IMR-90 (cell line): Measurements from ENCODE around the gene SPC25. TPM values are rescaled to one million over a fixed set of nuclear protein-coding genes. Genes with fewer than 3 reads are reported as not detected.

Source experiments
- ATAC-seq: fragments of 200-7000 bp; cut with Tn5 transposase; 2 replicates; pipeline ENCODE4 v1.9.1; 2020; ENCODE audit warnings: low read depth, mild to moderate bottlenecking, moderate library complexity
- BruUV-seq: library from RNA; stranded (reverse); fragments of 400-500 nt; replicated peaks from 2 replicates; lab custom pipeline; 2021; lab: Mats Ljungman, UMichigan
- CTCF ChIA-PET: fragments of 300-600 bp; formaldehyde crosslinking; extraction: SDS; loops from one replicate; lab custom pipeline; 2021; ENCODE audit warnings: antibody characterized with exemption; lab: Yijun Ruan, JAX
- POLR2A ChIA-PET: fragments of 300-600 bp; sonication (Branson Sonifier 250); formaldehyde crosslinking; loops from one replicate; lab custom pipeline; 2022; ENCODE audit warnings: antibody characterized with exemption; ENCODE audit not compliant: unreplicated experiment; lab: Charles Lee
- DNase-seq: peaks from one replicate; pipeline ENCODE4 v3.0.0; 2013
- H2AFZ ChIP-seq: replicated peaks from 2 replicates; pipeline ENCODE3; 2013; ENCODE audit warnings: low read length, mild to moderate bottlenecking; ENCODE audit not compliant: poor library complexity
- H2AK5ac ChIP-seq: 2 replicates; pipeline ENCODE4 v1.6.1; 2013; ENCODE audit warnings: low read depth, low read length, inconsistent platforms
- H2AK9ac ChIP-seq: replicated peaks from 2 replicates; pipeline ENCODE3; 2013; ENCODE audit warnings: mild to moderate bottlenecking, low read depth, low read length, moderate library complexity; ENCODE audit not compliant: poor library complexity
- H2BK120ac ChIP-seq: 2 replicates; pipeline ENCODE4 v1.6.1; 2013; ENCODE audit warnings: low read depth, low read length, inconsistent platforms
- H2BK15ac ChIP-seq: 3 replicates; pipeline ENCODE4 v1.6.1; 2013; ENCODE audit warnings: low read depth, low read length, inconsistent platforms
- H2BK20ac ChIP-seq: 2 replicates; pipeline ENCODE4 v1.6.1; 2013; ENCODE audit warnings: low read depth, mild to moderate bottlenecking, inconsistent platforms, low read length, moderate library complexity
- H2BK5ac ChIP-seq: 2 replicates; pipeline ENCODE4 v1.6.1; 2013; ENCODE audit warnings: mild to moderate bottlenecking, low read depth, low read length, inconsistent platforms; ENCODE audit not compliant: poor library complexity, severe bottlenecking
- H3K14ac ChIP-seq: replicated peaks from 2 replicates; pipeline ENCODE4 v1.6.1; 2013; ENCODE audit warnings: low read depth, low read length, inconsistent platforms
- H3K18ac ChIP-seq: 2 replicates; pipeline ENCODE4 v1.6.1; 2013; ENCODE audit warnings: low read depth, low read length, control low read depth
- H3K23ac ChIP-seq: 2 replicates; pipeline ENCODE4 v1.6.1; 2013; ENCODE audit warnings: low read depth, low read length, inconsistent platforms
- H3K27ac ChIP-seq: 2 replicates; pipeline ENCODE4 v1.5.1; 2013; ENCODE audit warnings: mild to moderate bottlenecking, control low read depth, low read length; ENCODE audit not compliant: insufficient read depth
- H3K27me3 ChIP-seq: 2 replicates; pipeline ENCODE4 v1.6.1; 2013; ENCODE audit warnings: low read length; ENCODE audit not compliant: control insufficient read depth, insufficient read depth
- H3K36me3 ChIP-seq: 2 replicates; pipeline ENCODE4 v1.6.1; 2013; ENCODE audit warnings: low read length, mixed read lengths; ENCODE audit not compliant: control insufficient read depth, insufficient read depth
- H3K4ac ChIP-seq: 2 replicates; pipeline ENCODE4 v1.6.1; 2013; ENCODE audit warnings: low read depth, low read length, inconsistent platforms
- H3K4me1 ChIP-seq: 2 replicates; pipeline ENCODE4 v1.6.1; 2013; ENCODE audit warnings: low read length, mixed read lengths; ENCODE audit not compliant: control insufficient read depth, insufficient read depth
- H3K4me2 ChIP-seq: 2 replicates; pipeline ENCODE4 v1.6.1; 2013; ENCODE audit warnings: low read depth, mild to moderate bottlenecking, control low read depth, low read length, moderate library complexity
- H3K4me3 ChIP-seq: 2 replicates; pipeline ENCODE4 v1.5.1; 2013; ENCODE audit warnings: low read depth, mild to moderate bottlenecking, control low read depth, low read length, moderate library complexity; ENCODE audit not compliant: insufficient read depth
- H3K56ac ChIP-seq: 2 replicates; pipeline ENCODE4 v1.6.1; 2013; ENCODE audit warnings: low read length, inconsistent platforms; ENCODE audit not compliant: insufficient read depth; ENCODE audit errors: extremely low read depth
- H3K79me1 ChIP-seq, 2 experiments: 2 replicates each; pipeline ENCODE4 v1.6.1; 2013; ENCODE audit warnings: low read length in 2 of 2, inconsistent platforms in 1 of 2, low read depth in 1 of 2
- H3K9ac ChIP-seq: 2 replicates; pipeline ENCODE4 v1.6.1; 2013; ENCODE audit warnings: low read depth, low read length, control low read depth
- H3K9me1 ChIP-seq: 2 replicates; pipeline ENCODE4 v1.6.1; 2013; ENCODE audit warnings: low read length, inconsistent platforms; ENCODE audit not compliant: insufficient read depth
- H3K9me3 ChIP-seq: 2 replicates; pipeline ENCODE4 v1.6.1; 2013; ENCODE audit warnings: low read length; ENCODE audit not compliant: control insufficient read depth, insufficient read depth
- H4K20me1 ChIP-seq: 2 replicates; pipeline ENCODE4 v1.6.1; 2013; ENCODE audit warnings: low read length, inconsistent platforms; ENCODE audit not compliant: insufficient read depth
- H4K5ac ChIP-seq: 2 replicates; pipeline ENCODE4 v1.6.1; 2013; ENCODE audit warnings: mild to moderate bottlenecking, low read depth, low read length, control low read depth
- H4K8ac ChIP-seq, 2 experiments: 2 replicates each; pipeline ENCODE4 v1.6.1; 2013; ENCODE audit warnings: low read depth in 2 of 2, low read length in 2 of 2, control low read depth in 1 of 2, inconsistent platforms in 1 of 2
- H4K91ac ChIP-seq: 2 replicates; pipeline ENCODE4 v1.6.1; 2013; ENCODE audit warnings: low read depth, low read length, inconsistent platforms; ENCODE audit not compliant: insufficient read depth
- BHLHE40 ChIP-seq: fragments of 150-350 bp; IDR thresholded peaks from 2 replicates; pipeline ENCODE4 v1.6.1; 2016; ENCODE audit warnings: mild to moderate bottlenecking, low read depth, low read length
- CEBPB ChIP-seq: IDR thresholded peaks from 2 replicates; pipeline ENCODE4 v1.6.1; 2012; ENCODE audit warnings: low read depth, low read length, improper control_type of control experiment
- CHD1 ChIP-seq: IDR thresholded peaks from 2 replicates; pipeline ENCODE4 v1.6.1; 2012; ENCODE audit warnings: low read depth, low read length, improper control_type of control experiment
- FOS ChIP-seq: fragments of 150-350 bp; IDR thresholded peaks from 2 replicates; pipeline ENCODE4 v1.6.1; 2016; ENCODE audit warnings: low read depth, low read length
- MAFK ChIP-seq: IDR thresholded peaks from 2 replicates; pipeline ENCODE4 v1.6.1; 2012; ENCODE audit warnings: low read depth, low read length, improper control_type of control experiment
- MXI1 ChIP-seq: IDR thresholded peaks from 2 replicates; pipeline ENCODE4 v1.6.1; 2012; ENCODE audit warnings: low read depth, mild to moderate bottlenecking, low read length, moderate library complexity, borderline replicate concordance
- NFE2L2 ChIP-seq: fragments of 150-350 bp; IDR thresholded peaks from 2 replicates; pipeline ENCODE4 v1.6.1; 2016; ENCODE audit warnings: low read depth, mild to moderate bottlenecking, low read length
- POLR2A ChIP-seq: IDR thresholded peaks from 2 replicates; pipeline ENCODE4 v1.6.1; 2012; ENCODE audit warnings: mild to moderate bottlenecking, low read depth, low read length
- RAD21 ChIP-seq: IDR thresholded peaks from 2 replicates; pipeline ENCODE4 v1.6.1; 2012; ENCODE audit warnings: low read length, improper control_type of control experiment
- RCOR1 ChIP-seq: IDR thresholded peaks from 2 replicates; pipeline ENCODE4 v1.6.1; 2012; ENCODE audit warnings: mild to moderate bottlenecking, low read length, improper control_type of control experiment; ENCODE audit not compliant: insufficient replicate concordance
- RFX5 ChIP-seq: IDR thresholded peaks from 2 replicates; pipeline ENCODE4 v1.8.0; 2012; ENCODE audit warnings: low read depth, mild to moderate bottlenecking, low read length, moderate library complexity
- SMC3 ChIP-seq: fragments of 150-350 bp; IDR thresholded peaks from 2 replicates; pipeline ENCODE4 v1.6.1; 2016; ENCODE audit warnings: low read depth, mild to moderate bottlenecking, antibody characterized with exemption, low read length, moderate library complexity
- WGBS, 2 experiments: methylation state at CpG; one replicate each; pipeline versions ENCODE4 v1.1.5 to v1.1.7; 2013; ENCODE audit warnings: missing lambda C conversion rate in 2 of 2; ENCODE audit not compliant: insufficient read length in 1 of 2; ENCODE audit errors: extremely low coverage in 2 of 2; 5-methylcytosine and 5-hydroxymethylcytosine counted together
- dilution Hi-C: fragments of 300-500 bp; cut with HindIII; formaldehyde crosslinking; loops from one replicate; pipeline ENCODE4 v1.14.3; 2018; ENCODE audit warnings: low sequenced_read_pairs; ENCODE audit not compliant: unreplicated experiment
- in situ Hi-C: fragments of 300-500 bp; cut with MboI; formaldehyde crosslinking; loops from 3 replicates; pipeline ENCODE4 v1.14.3; 2019; ENCODE audit warnings: low sequenced_read_pairs, inconsistent platforms, mixed read lengths
- intact Hi-C: fragments of 100-400 bp; cut with micrococcal nuclease; formaldehyde crosslinking; loops from 2 replicates; pipeline ENCODE4 v1.10.0; 2022
- polyA plus RNA-seq, 3 experiments: library from polyadenylated mRNA; depleted of rRNA; stranded (reverse); fragments of >200 nt; gene quantifications; 2 replicates each; pipeline ENCODE4 v1.2.3, GENCODE V29; 2012; ENCODE audit warnings: low replicate concordance in 1 of 3
- total RNA-seq: library from RNA; depleted of rRNA; stranded (reverse); fragments of >200 nt; gene quantifications from 2 replicates; pipeline ENCODE4 v1.2.3, GENCODE V29; 2012
- TF ChIP-seq, protein P1 (sequence below): conservative IDR thresholded peaks from 2 replicates; pipeline ENCODE4 v1.5.1; 2012; ENCODE audit warnings: mild to moderate bottlenecking, low read depth, low read length, improper control_type of control experiment
- TF ChIP-seq, protein P2 (sequence below): fragments of 150-350 bp; IDR thresholded peaks from 2 replicates; pipeline ENCODE4 v1.6.1; 2016; ENCODE audit warnings: low read depth, mild to moderate bottlenecking, low read length, moderate library complexity, borderline replicate concordance
- TF ChIP-seq, protein P3 (sequence below): fragments of 150-350 bp; IDR thresholded peaks from 2 replicates; pipeline ENCODE4 v1.6.1; 2017; ENCODE audit warnings: mild to moderate bottlenecking, antibody characterized with exemption, low read length, low read depth

SPC25 gene
- total and polyA plus RNA-seq, 2 of the 4 experiments (the other 2 are of a cell fraction) = 2.0 to 7.1 TPM

- Histone ChIP-seq H2AFZ (no peak overlapping the region), H2BK20ac (no peak overlapping the region), H3K36me3 (no peaks in the 10 kb centered on the region), H4K5ac (no peak overlapping the region), H3K4me1 (no peaks in the 10 kb centered on the region), H3K27me3 (peaks cover 11% of the 10 kb centered on the region), H3K4me2 (no peak overlapping the region), H2AK9ac (no peak overlapping the region), H2AK5ac (no peak overlapping the region), H3K23ac (no peak overlapping the region), H4K91ac (no peak overlapping the region), H3K4me3 (no peak overlapping the region), H3K27ac (no peak overlapping the region), H3K9me1 (no peaks in the 10 kb centered on the region), H4K20me1 (no peaks in the 10 kb centered on the region), H3K79me1 (no peaks in the 10 kb centered on the region), H2BK5ac (no peak overlapping the region), H3K18ac (no peak overlapping the region), H3K14ac (no peak overlapping the region), H2BK120ac (no peak overlapping the region), H4K8ac (no peak overlapping the region), H3K9me3 (no peaks in the 10 kb centered on the region), H3K9ac (no peak overlapping the region), H3K56ac (no peak overlapping the region), H2BK15ac (no peak overlapping the region), H3K4ac (no peak overlapping the region)
- BruUV-seq = no TSS peak
- intact Hi-C loops = loop anchor here (10.0 kb wide), 1 partner anchor 781 kb away; no protein-coding TSS in a partner anchor
- WGBS, 2 experiments = no CpG with 5 or more reads among the region's 3 CpGs
- dilution Hi-C loops = no loop called here
- ATAC-seq = no peak
- CTCF ChIA-PET = interaction anchor here (1.2 kb wide), 1 partner anchor 144 kb away, joined by 3 read pairs; no protein-coding TSS in a partner anchor
- DNase-seq = no peak
- in situ Hi-C loops = loop anchor here (5.0 kb wide), 2 partner anchors 138 to 568 kb away; no protein-coding TSS in a partner anchor
- POLR2A ChIA-PET = no interaction called here
- TF ChIP-seq RAD21 = no peak
- TF ChIP-seq, protein P1, sequence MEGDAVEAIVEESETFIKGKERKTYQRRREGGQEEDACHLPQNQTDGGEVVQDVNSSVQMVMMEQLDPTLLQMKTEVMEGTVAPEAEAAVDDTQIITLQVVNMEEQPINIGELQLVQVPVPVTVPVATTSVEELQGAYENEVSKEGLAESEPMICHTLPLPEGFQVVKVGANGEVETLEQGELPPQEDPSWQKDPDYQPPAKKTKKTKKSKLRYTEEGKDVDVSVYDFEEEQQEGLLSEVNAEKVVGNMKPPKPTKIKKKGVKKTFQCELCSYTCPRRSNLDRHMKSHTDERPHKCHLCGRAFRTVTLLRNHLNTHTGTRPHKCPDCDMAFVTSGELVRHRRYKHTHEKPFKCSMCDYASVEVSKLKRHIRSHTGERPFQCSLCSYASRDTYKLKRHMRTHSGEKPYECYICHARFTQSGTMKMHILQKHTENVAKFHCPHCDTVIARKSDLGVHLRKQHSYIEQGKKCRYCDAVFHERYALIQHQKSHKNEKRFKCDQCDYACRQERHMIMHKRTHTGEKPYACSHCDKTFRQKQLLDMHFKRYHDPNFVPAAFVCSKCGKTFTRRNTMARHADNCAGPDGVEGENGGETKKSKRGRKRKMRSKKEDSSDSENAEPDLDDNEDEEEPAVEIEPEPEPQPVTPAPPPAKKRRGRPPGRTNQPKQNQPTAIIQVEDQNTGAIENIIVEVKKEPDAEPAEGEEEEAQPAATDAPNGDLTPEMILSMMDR = no peak
- TF ChIP-seq, protein P2, sequence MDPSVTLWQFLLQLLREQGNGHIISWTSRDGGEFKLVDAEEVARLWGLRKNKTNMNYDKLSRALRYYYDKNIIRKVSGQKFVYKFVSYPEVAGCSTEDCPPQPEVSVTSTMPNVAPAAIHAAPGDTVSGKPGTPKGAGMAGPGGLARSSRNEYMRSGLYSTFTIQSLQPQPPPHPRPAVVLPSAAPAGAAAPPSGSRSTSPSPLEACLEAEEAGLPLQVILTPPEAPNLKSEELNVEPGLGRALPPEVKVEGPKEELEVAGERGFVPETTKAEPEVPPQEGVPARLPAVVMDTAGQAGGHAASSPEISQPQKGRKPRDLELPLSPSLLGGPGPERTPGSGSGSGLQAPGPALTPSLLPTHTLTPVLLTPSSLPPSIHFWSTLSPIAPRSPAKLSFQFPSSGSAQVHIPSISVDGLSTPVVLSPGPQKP = no peak
- no peak for TF ChIP-seq MXI1
- no peak for TF ChIP-seq CHD1
- no peak for TF ChIP-seq RFX5
- no peak for TF ChIP-seq RCOR1
- no peak for TF ChIP-seq BHLHE40
- no peak for TF ChIP-seq CEBPB
- TF ChIP-seq POLR2A = no peak
- no peak for TF ChIP-seq SMC3
- no peak for TF ChIP-seq MAFK
- TF ChIP-seq, protein P3, sequence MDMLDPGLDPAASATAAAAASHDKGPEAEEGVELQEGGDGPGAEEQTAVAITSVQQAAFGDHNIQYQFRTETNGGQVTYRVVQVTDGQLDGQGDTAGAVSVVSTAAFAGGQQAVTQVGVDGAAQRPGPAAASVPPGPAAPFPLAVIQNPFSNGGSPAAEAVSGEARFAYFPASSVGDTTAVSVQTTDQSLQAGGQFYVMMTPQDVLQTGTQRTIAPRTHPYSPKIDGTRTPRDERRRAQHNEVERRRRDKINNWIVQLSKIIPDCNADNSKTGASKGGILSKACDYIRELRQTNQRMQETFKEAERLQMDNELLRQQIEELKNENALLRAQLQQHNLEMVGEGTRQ = no peak
- TF ChIP-seq FOS = no peak
- TF ChIP-seq NFE2L2 = no peak
These were observed 25.5 kb upstream of the SPC25 start for GRCh38 chr2:168915441-168916330.
